Measurements from ENCODE around the gene TEC.

DNA sequence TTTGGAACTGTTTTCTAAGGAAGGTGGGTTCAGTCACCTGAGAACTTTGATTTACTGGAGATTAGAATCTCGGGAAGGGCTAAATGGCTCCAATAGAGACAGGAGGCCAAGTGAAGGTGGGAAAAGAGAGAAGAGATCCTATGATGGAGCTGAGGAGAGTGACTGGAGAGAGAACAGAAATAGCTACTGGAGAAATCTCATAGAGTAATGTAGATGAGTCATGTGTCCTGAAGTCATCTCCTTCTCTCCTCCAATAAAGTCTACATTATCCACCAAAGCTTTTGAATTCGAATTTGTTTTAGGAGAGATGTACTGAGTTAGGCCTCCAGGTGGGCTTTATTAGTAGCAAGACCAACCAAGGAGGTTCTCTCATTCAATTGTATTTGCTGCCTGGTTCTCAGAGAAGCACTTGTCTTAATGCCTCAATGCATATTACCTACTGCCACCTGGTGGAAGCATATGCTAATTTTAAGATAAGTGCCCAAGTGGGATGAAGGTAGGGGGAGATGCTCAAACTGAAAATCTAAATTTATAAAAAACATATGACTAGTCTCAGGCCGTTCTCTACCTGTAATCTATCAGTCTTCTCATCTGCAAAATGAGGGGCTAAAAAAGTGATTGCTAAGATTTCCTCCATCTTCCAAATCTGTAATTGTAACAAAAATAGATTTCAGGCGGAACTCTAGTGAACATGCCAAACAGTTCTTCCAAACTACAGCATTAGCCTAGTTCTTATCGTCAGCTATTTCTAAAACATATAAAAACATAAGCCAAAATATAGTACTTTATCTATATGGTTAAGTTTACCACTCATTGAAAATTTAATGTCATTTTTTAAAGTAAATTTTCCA is 160.0 kb downstream of the TEC start:
- TF ChIP-seq, protein P1, sequence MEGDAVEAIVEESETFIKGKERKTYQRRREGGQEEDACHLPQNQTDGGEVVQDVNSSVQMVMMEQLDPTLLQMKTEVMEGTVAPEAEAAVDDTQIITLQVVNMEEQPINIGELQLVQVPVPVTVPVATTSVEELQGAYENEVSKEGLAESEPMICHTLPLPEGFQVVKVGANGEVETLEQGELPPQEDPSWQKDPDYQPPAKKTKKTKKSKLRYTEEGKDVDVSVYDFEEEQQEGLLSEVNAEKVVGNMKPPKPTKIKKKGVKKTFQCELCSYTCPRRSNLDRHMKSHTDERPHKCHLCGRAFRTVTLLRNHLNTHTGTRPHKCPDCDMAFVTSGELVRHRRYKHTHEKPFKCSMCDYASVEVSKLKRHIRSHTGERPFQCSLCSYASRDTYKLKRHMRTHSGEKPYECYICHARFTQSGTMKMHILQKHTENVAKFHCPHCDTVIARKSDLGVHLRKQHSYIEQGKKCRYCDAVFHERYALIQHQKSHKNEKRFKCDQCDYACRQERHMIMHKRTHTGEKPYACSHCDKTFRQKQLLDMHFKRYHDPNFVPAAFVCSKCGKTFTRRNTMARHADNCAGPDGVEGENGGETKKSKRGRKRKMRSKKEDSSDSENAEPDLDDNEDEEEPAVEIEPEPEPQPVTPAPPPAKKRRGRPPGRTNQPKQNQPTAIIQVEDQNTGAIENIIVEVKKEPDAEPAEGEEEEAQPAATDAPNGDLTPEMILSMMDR (conservative IDR thresholded peaks at IDR 0.05; ENCODE audit: low read length) = peak; percentile 92
- no peak for TF ChIP-seq EZH2phosphoT487 (IDR thresholded peaks at IDR 0.05; ENCODE audit: borderline replicate concordance, low read depth, low read length)
